Ishikawa (cell line): ENCODE results near the gene PCCA.

ENCODE experiments used
- CREB1 ChIP-seq: IDR thresholded peaks from 2 replicates; pipeline ENCODE4 v1.6.1; 2012; ENCODE audit warnings: low read depth
- EP300 ChIP-seq: IDR thresholded peaks from 2 replicates; pipeline ENCODE4 v1.6.1; 2012; ENCODE audit warnings: borderline replicate concordance
- TF ChIP-seq, protein P1 (sequence below): IDR thresholded peaks from 2 replicates; pipeline ENCODE4 v1.6.1; 2012; ENCODE audit warnings: low read depth, mild to moderate bottlenecking

DNA sequence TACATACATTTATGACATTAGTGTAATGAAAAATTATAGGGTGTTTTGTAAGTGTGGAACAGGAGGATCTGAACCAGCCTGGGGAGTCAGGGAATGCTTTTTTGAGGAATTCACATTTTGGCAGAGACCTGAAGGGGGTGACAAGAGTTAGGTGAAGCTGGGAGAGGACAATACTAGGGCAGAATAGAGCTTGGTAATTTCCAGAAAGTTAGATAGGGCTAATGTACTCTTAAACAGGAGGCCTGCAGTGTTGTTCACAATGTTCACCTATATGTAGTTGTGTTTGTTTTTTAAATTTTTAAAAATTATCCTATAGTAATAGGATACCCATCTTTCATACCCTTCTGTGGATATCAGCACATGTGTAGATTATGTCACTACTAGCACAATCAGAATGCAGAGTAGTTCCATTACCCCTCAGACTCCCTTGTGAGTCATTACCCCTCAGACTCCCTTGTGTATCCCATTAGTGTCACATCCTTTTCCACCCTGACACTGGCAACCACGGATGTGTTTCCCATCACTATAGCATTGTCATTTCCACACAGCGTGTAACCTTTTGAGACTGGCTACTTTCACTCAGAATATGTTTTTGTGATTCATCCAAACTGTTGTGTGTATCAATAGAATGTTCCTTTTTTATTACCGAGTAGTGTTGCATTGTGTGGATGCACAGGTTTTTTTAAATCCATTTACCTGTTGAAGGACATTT lies 43.1 kb downstream of the PCCA start:
- TF ChIP-seq CREB1: no peak
- TF ChIP-seq, protein P1, sequence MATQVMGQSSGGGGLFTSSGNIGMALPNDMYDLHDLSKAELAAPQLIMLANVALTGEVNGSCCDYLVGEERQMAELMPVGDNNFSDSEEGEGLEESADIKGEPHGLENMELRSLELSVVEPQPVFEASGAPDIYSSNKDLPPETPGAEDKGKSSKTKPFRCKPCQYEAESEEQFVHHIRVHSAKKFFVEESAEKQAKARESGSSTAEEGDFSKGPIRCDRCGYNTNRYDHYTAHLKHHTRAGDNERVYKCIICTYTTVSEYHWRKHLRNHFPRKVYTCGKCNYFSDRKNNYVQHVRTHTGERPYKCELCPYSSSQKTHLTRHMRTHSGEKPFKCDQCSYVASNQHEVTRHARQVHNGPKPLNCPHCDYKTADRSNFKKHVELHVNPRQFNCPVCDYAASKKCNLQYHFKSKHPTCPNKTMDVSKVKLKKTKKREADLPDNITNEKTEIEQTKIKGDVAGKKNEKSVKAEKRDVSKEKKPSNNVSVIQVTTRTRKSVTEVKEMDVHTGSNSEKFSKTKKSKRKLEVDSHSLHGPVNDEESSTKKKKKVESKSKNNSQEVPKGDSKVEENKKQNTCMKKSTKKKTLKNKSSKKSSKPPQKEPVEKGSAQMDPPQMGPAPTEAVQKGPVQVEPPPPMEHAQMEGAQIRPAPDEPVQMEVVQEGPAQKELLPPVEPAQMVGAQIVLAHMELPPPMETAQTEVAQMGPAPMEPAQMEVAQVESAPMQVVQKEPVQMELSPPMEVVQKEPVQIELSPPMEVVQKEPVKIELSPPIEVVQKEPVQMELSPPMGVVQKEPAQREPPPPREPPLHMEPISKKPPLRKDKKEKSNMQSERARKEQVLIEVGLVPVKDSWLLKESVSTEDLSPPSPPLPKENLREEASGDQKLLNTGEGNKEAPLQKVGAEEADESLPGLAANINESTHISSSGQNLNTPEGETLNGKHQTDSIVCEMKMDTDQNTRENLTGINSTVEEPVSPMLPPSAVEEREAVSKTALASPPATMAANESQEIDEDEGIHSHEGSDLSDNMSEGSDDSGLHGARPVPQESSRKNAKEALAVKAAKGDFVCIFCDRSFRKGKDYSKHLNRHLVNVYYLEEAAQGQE: no peak
- TF ChIP-seq EP300: no peak
